ENCODE results near the gene DIAPH3.

DNA sequence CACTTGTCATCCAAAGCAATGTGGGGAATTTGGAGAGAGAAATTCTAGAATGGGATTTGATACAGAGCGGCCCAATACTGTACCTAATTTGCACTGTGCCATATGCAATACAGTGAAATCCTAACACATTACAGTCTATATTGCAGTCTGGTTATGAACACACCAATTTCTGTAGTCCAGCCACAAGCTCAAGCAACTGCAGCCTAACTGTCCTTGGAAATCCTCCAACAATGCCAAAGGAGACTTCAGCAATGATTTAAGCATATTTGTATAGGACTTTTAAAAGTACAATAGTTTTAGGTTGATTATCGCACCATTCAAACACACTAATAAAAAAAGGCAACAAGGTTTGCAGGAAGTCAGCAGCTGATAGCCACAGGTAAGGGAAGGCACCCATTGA lies 17.3 kb downstream of the DIAPH3 start:
- TF ChIP-seq, protein P1, sequence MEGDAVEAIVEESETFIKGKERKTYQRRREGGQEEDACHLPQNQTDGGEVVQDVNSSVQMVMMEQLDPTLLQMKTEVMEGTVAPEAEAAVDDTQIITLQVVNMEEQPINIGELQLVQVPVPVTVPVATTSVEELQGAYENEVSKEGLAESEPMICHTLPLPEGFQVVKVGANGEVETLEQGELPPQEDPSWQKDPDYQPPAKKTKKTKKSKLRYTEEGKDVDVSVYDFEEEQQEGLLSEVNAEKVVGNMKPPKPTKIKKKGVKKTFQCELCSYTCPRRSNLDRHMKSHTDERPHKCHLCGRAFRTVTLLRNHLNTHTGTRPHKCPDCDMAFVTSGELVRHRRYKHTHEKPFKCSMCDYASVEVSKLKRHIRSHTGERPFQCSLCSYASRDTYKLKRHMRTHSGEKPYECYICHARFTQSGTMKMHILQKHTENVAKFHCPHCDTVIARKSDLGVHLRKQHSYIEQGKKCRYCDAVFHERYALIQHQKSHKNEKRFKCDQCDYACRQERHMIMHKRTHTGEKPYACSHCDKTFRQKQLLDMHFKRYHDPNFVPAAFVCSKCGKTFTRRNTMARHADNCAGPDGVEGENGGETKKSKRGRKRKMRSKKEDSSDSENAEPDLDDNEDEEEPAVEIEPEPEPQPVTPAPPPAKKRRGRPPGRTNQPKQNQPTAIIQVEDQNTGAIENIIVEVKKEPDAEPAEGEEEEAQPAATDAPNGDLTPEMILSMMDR (IDR thresholded peaks at IDR 0.05), result no peak
- TF ChIP-seq POLR2A (IDR thresholded peaks at IDR 0.05), result no peak
